WI38 (cell line): ENCODE results near the gene RAB15.

Source experiments
- H3K4me3 ChIP-seq: 2 replicates; pipeline ENCODE4 v1.5.1; 2011; ENCODE audit warnings: low read depth, mild to moderate bottlenecking, control low read depth, low read length
- TF ChIP-seq, protein P1 (sequence below): IDR thresholded peaks from 2 replicates; pipeline ENCODE4 v1.5.1; 2012; ENCODE audit warnings: low read depth, mild to moderate bottlenecking, control low read depth, low read length

The RAB15 gene

DNA sequence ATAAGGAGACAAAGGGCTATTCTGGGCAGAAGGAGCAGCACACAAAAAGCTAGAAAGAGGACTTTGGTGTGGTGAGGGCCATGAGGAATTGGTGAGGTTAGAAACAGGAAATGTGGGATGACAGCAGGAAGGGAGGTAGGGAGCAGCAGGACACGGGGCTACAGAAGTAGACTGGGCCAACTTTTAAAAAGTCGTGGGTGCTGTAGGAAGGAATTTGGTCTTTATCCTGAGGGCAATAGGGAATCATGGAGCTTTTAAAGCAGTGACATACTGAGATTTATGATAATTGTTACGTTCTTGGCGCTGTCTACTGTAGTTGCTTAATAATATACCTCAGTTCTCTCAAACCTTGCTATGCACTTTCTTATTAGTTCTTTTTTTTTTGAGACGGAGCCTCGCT, 66.1 kb downstream of the RAB15 start:
- TF ChIP-seq, protein P1, sequence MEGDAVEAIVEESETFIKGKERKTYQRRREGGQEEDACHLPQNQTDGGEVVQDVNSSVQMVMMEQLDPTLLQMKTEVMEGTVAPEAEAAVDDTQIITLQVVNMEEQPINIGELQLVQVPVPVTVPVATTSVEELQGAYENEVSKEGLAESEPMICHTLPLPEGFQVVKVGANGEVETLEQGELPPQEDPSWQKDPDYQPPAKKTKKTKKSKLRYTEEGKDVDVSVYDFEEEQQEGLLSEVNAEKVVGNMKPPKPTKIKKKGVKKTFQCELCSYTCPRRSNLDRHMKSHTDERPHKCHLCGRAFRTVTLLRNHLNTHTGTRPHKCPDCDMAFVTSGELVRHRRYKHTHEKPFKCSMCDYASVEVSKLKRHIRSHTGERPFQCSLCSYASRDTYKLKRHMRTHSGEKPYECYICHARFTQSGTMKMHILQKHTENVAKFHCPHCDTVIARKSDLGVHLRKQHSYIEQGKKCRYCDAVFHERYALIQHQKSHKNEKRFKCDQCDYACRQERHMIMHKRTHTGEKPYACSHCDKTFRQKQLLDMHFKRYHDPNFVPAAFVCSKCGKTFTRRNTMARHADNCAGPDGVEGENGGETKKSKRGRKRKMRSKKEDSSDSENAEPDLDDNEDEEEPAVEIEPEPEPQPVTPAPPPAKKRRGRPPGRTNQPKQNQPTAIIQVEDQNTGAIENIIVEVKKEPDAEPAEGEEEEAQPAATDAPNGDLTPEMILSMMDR = no peak

DNA sequence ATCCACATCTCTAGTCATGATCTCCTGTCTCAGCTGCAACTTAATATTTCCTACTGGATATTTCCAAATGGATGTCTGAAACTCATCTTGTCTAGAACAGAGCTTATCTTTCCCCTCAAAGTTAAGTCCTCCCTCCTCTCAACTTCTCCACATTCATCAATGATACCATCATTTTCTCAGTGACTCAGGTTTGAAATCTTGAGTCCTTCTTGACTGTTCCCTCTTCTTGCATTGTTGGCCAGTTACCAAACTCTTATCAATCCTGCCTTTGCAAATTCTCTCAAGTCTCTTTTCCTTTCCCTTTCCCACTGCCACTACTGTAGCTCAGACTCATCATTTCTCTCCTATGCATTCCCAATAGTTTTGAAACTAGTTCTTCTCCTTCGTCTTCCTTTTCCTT, 72.2 kb downstream of the RAB15 start:
- no peak overlapping the region for H3K4me3 ChIP-seq
- TF ChIP-seq, protein P1 = no peak

More for the DNA sequence above, 66.1 kb downstream of the RAB15 start:
- H3K4me3 ChIP-seq = no peak overlapping the region
